Mesothelial cell of epicardium (in vitro differentiated cells): ENCODE data around the gene TBC1D20. TPM values are rescaled to one million over a fixed set of nuclear protein-coding genes. Genes with fewer than 3 reads are reported as not detected.
A peak's percentile ranks its signal among the peaks of the same experiment; 100 is the strongest.

Experiments
- DNase-seq, 2 experiments: peaks; one replicate each; pipeline ENCODE4 v3.0.0; 2021; ENCODE audit warnings: low spot score in 2 of 2; ENCODE audit not compliant: unreplicated experiment in 2 of 2
- H3K27ac Mint-ChIP-seq: 2 replicates; pipeline ENCODE4 v1.8.0; 2021; ENCODE audit warnings: mixed read lengths
- H3K27me3 Mint-ChIP-seq: 2 replicates; pipeline ENCODE4 v1.8.0; 2021; ENCODE audit warnings: low read depth, mixed read lengths
- H3K36me3 Mint-ChIP-seq: 2 replicates; pipeline ENCODE4 v1.8.0; 2021; ENCODE audit warnings: mixed read lengths
- H3K4me1 Mint-ChIP-seq: 2 replicates; pipeline ENCODE4 v1.8.0; 2021; ENCODE audit warnings: mixed read lengths
- H3K4me3 Mint-ChIP-seq: 2 replicates; pipeline ENCODE4 v1.8.0; 2021; ENCODE audit warnings: mild to moderate bottlenecking, moderate library complexity, mixed read lengths
- H3K9me3 Mint-ChIP-seq: 2 replicates; pipeline ENCODE4 v1.8.0; 2021; ENCODE audit warnings: mixed read lengths
- CTCF ChIP-seq: fragments of 200-600 bp; sonication (generic); IDR thresholded peaks from one replicate; pipeline ENCODE4 v1.5.0; 2021; ENCODE audit warnings: antibody characterized with exemption; ENCODE audit not compliant: unreplicated experiment
- total RNA-seq: library from RNA; stranded (reverse); gene quantifications from 3 replicates; pipeline ENCODE4 v1.2.1, GENCODE V29; 2021

The TBC1D20 gene
- total RNA-seq, 1 donor from 2014 or later, result 34.4 TPM

- Mint-ChIP-seq H3K27ac (no peak overlapping the region), H3K36me3 (peaks cover 36% of the 10 kb centered on the region), H3K27me3 (no peaks in the 10 kb centered on the region), H3K4me1 (peaks cover 11% of the 10 kb centered on the region), H3K9me3 (no peaks in the 10 kb centered on the region), H3K4me3 (no peak overlapping the region)
- DNase-seq, result no peak
- no peak for TF ChIP-seq CTCF
Observed at GRCh38 chr20:437787-438486, 24.4 kb downstream of the TBC1D20 start.

- no peak for TF ChIP-seq CTCF
- H3K27ac Mint-ChIP-seq, result no peak overlapping the region
- H3K4me1 Mint-ChIP-seq, result peaks cover 11% of the 10 kb centered on the region
- H3K4me3 Mint-ChIP-seq, result no peak overlapping the region
- no peak for DNase-seq
- peaks cover 32% of the 10 kb centered on the region for H3K36me3 Mint-ChIP-seq
- no peaks in the 10 kb centered on the region for H3K9me3 Mint-ChIP-seq
- no peaks in the 10 kb centered on the region for H3K27me3 Mint-ChIP-seq
Observed at GRCh38 chr20:436476-436875, 25.9 kb downstream of the TBC1D20 start.

- no peak for DNase-seq
- Mint-ChIP-seq H3K36me3 (peaks cover 33% of the 10 kb centered on the region), H3K9me3 (no peaks in the 10 kb centered on the region), H3K27ac (no peak overlapping the region), H3K27me3 (no peaks in the 10 kb centered on the region), H3K4me1 (peaks cover 11% of the 10 kb centered on the region), H3K4me3 (no peak overlapping the region)
- TF ChIP-seq CTCF, result no peak
Observed at GRCh38 chr20:435558-435957, 26.8 kb downstream of the TBC1D20 start.

GRCh38 chr20:434661-435419 is 27.5 kb downstream of the TBC1D20 start:
- Mint-ChIP-seq H3K27me3 (no peaks in the 10 kb centered on the region), H3K36me3 (peaks cover 28% of the 10 kb centered on the region), H3K27ac (peak overlapping the region; percentile 12), H3K4me3 (no peak overlapping the region), H3K9me3 (no peaks in the 10 kb centered on the region), H3K4me1 (peaks cover 11% of the 10 kb centered on the region)
- TF ChIP-seq CTCF, result no peak
- DNase-seq, result no peak

- Mint-ChIP-seq H3K4me1 (peaks cover 11% of the 10 kb centered on the region), H3K27me3 (no peaks in the 10 kb centered on the region), H3K4me3 (no peak overlapping the region), H3K36me3 (peaks cover 23% of the 10 kb centered on the region), H3K9me3 (no peaks in the 10 kb centered on the region), H3K27ac (peak overlapping the region; percentile 50)
- no peak for DNase-seq
- no peak for TF ChIP-seq CTCF
Observed at GRCh38 chr20:434221-434620, 28.1 kb downstream of the TBC1D20 start.
